ENCODE measurements around the gene SMYD3.

The SMYD3 gene

GRCh38 chr1:246193537-246193936, 313.5 kb downstream of the SMYD3 start:
- Histone ChIP-seq H3K79me2 (ENCODE audit: insufficient read depth, low read length) (no peaks in the 10 kb centered on the region), H2AFZ (ENCODE audit: low read depth, low read length, severe bottlenecking) (no peak overlapping the region), H3F3A (ENCODE audit: insufficient read depth) (no peaks in the 10 kb centered on the region), H3K4me2 (ENCODE audit: low read depth, low read length, poor library complexity, severe bottlenecking) (no peak overlapping the region), H3K36me3 (ENCODE audit: low read length) (no peaks in the 10 kb centered on the region), H3K9ac (ENCODE audit: low read length) (no peak overlapping the region), H3K9me2 (replicated peaks; ENCODE audit: insufficient read depth, low read length) (no peaks in the 10 kb centered on the region), H3K27me3 (ENCODE audit: low read length) (no peaks in the 10 kb centered on the region), H3K4me3 (ENCODE audit: insufficient read depth, low read length, poor library complexity, severe bottlenecking) (no peak overlapping the region), H3K27ac (ENCODE audit: low read depth, low read length) (no peak overlapping the region), H3K9me3 (ENCODE audit: insufficient read depth, low read length) (no peaks in the 10 kb centered on the region), H4K20me1 (ENCODE audit: low read depth, low read length) (no peaks in the 10 kb centered on the region)
- TF ChIP-seq EZH2phosphoT487 (conservative IDR thresholded peaks at IDR 0.05; ENCODE audit: low read length) (no peak), CTCF (IDR thresholded peaks at IDR 0.05; ENCODE audit: insufficient read depth, low read length, poor library complexity, severe bottlenecking) (no peak)

- Histone ChIP-seq H4K20me1 (ENCODE audit: low read depth, low read length) (no peaks in the 10 kb centered on the region), H3K27ac (ENCODE audit: low read depth, low read length) (no peak overlapping the region), H3K9ac (ENCODE audit: low read length) (no peak overlapping the region), H2AFZ (ENCODE audit: low read depth, low read length, severe bottlenecking) (no peak overlapping the region), H3K9me3 (ENCODE audit: insufficient read depth, low read length) (no peaks in the 10 kb centered on the region), H3K27me3 (ENCODE audit: low read length) (no peaks in the 10 kb centered on the region), H3K9me2 (replicated peaks; ENCODE audit: insufficient read depth, low read length) (no peaks in the 10 kb centered on the region), H3F3A (ENCODE audit: insufficient read depth) (no peaks in the 10 kb centered on the region), H3K36me3 (ENCODE audit: low read length) (no peaks in the 10 kb centered on the region), H3K4me3 (ENCODE audit: insufficient read depth, low read length, poor library complexity, severe bottlenecking) (no peak overlapping the region), H3K4me2 (ENCODE audit: low read depth, low read length, poor library complexity, severe bottlenecking) (no peak overlapping the region), H3K79me2 (ENCODE audit: insufficient read depth, low read length) (no peaks in the 10 kb centered on the region)
- TF ChIP-seq CTCF (IDR thresholded peaks at IDR 0.05; ENCODE audit: insufficient read depth, low read length, poor library complexity, severe bottlenecking) (no peak), EZH2phosphoT487 (conservative IDR thresholded peaks at IDR 0.05; ENCODE audit: low read length) (no peak)
Measured at GRCh38 chr1:246189126-246189525, 318.0 kb downstream of the SMYD3 start.

- Histone ChIP-seq H3F3A (ENCODE audit: insufficient read depth) (no peaks in the 10 kb centered on the region), H2AFZ (ENCODE audit: low read depth, low read length, severe bottlenecking) (no peak overlapping the region), H3K4me3 (ENCODE audit: insufficient read depth, low read length, poor library complexity, severe bottlenecking) (no peak overlapping the region), H3K9me3 (ENCODE audit: insufficient read depth, low read length) (no peaks in the 10 kb centered on the region), H3K9me2 (replicated peaks; ENCODE audit: insufficient read depth, low read length) (no peaks in the 10 kb centered on the region), H4K20me1 (ENCODE audit: low read depth, low read length) (no peaks in the 10 kb centered on the region), H3K36me3 (ENCODE audit: low read length) (no peaks in the 10 kb centered on the region), H3K27me3 (ENCODE audit: low read length) (no peaks in the 10 kb centered on the region), H3K27ac (ENCODE audit: low read depth, low read length) (no peak overlapping the region), H3K4me2 (ENCODE audit: low read depth, low read length, poor library complexity, severe bottlenecking) (no peak overlapping the region), H3K9ac (ENCODE audit: low read length) (no peak overlapping the region), H3K79me2 (ENCODE audit: insufficient read depth, low read length) (no peaks in the 10 kb centered on the region)
- TF ChIP-seq CTCF (IDR thresholded peaks at IDR 0.05; ENCODE audit: insufficient read depth, low read length, poor library complexity, severe bottlenecking) (no peak), EZH2phosphoT487 (conservative IDR thresholded peaks at IDR 0.05; ENCODE audit: low read length) (no peak)
Measured at GRCh38 chr1:246187834-246188372, 319.2 kb downstream of the SMYD3 start.
